HEK293 (cell line): ENCODE results near the gene LRP1B.

Source experiments
- BCL11A ChIP-seq: fragments of 450-650 bp; formaldehyde crosslinking; IDR thresholded peaks from 2 replicates; pipeline ENCODE4 v1.5.1; 2016; ENCODE audit warnings: low read depth, missing biosample characterization, missing genetic modification characterization
- GLI2 ChIP-seq: fragments of 450-650 bp; formaldehyde crosslinking; IDR thresholded peaks from 2 replicates; pipeline ENCODE4; 2017; ENCODE audit warnings: missing biosample characterization, missing genetic modification characterization, low read depth, borderline replicate concordance
- HOXC10 ChIP-seq: sonication (generic); formaldehyde crosslinking; IDR thresholded peaks from 2 replicates; pipeline ENCODE4 v1.8.1; 2023; ENCODE audit warnings: mild to moderate bottlenecking, missing genetic modification reagents
- KLF8 ChIP-seq: fragments of 450-650 bp; formaldehyde crosslinking; IDR thresholded peaks from 2 replicates; pipeline ENCODE4 v1.5.1; 2016; ENCODE audit warnings: missing biosample characterization, missing genetic modification characterization
- PRDM1 ChIP-seq: fragments of 450-650 bp; formaldehyde crosslinking; IDR thresholded peaks from 2 replicates; pipeline ENCODE4; 2016; ENCODE audit warnings: missing biosample characterization, missing genetic modification characterization
- YY1 ChIP-seq: fragments of 450-650 bp; formaldehyde crosslinking; IDR thresholded peaks from 2 replicates; pipeline ENCODE4 v1.5.1; 2018; ENCODE audit warnings: missing biosample characterization, missing genetic modification characterization
- ZNF138 ChIP-seq: fragments of 450-650 bp; formaldehyde crosslinking; IDR thresholded peaks from 2 replicates; pipeline ENCODE4 v1.5.1; 2016; ENCODE audit warnings: missing biosample characterization, missing genetic modification characterization, borderline replicate concordance
- ZNF501 ChIP-seq: fragments of 450-650 bp; formaldehyde crosslinking; IDR thresholded peaks from 2 replicates; pipeline ENCODE4 v1.5.1; 2016; ENCODE audit warnings: missing biosample characterization, missing genetic modification characterization
- ZNF561 ChIP-seq: fragments of 450-650 bp; IDR thresholded peaks from 2 replicates; pipeline ENCODE4 v1.5.1; 2018; ENCODE audit warnings: missing biosample characterization, missing genetic modification characterization, borderline replicate concordance
- ZSCAN30 ChIP-seq: fragments of 450-650 bp; IDR thresholded peaks from 2 replicates; pipeline ENCODE4 v1.5.1; 2018; ENCODE audit warnings: missing biosample characterization, mild to moderate bottlenecking, missing genetic modification characterization, moderate library complexity
- ZXDB ChIP-seq: fragments of 450-650 bp; formaldehyde crosslinking; IDR thresholded peaks from 2 replicates; pipeline ENCODE4 v1.5.1; 2016; ENCODE audit warnings: missing biosample characterization, missing genetic modification characterization
- TF ChIP-seq, protein P1 (sequence below): fragments of 450-650 bp; formaldehyde crosslinking; IDR thresholded peaks from 2 replicates; pipeline ENCODE4 v1.5.1; 2016; ENCODE audit warnings: missing biosample characterization, missing genetic modification characterization

DNA sequence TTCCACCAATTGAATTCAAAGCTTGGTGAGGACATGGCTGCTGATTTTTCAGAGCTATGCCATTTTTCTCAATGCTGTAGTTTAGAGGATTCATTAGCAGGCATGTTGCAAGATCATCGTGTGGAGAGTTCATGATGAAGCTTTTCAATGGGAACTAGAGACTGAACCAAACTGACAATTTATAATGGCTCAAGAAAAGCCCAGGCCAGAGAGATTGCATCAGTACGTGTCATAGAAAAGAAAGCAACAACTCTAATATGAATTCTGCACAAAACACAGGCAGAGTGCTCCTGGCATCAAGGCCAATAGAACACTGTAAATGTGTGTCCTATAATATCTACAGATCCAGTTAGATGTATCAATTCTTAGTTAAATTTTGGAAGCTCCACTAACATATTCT, 477.6 kb downstream of the LRP1B start:
- TF ChIP-seq, protein P1, sequence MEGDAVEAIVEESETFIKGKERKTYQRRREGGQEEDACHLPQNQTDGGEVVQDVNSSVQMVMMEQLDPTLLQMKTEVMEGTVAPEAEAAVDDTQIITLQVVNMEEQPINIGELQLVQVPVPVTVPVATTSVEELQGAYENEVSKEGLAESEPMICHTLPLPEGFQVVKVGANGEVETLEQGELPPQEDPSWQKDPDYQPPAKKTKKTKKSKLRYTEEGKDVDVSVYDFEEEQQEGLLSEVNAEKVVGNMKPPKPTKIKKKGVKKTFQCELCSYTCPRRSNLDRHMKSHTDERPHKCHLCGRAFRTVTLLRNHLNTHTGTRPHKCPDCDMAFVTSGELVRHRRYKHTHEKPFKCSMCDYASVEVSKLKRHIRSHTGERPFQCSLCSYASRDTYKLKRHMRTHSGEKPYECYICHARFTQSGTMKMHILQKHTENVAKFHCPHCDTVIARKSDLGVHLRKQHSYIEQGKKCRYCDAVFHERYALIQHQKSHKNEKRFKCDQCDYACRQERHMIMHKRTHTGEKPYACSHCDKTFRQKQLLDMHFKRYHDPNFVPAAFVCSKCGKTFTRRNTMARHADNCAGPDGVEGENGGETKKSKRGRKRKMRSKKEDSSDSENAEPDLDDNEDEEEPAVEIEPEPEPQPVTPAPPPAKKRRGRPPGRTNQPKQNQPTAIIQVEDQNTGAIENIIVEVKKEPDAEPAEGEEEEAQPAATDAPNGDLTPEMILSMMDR (tag by site-specific recombination), result no peak
- TF ChIP-seq YY1 (tag by site-specific recombination) (no peak), GLI2 (tag by site-specific recombination) (no peak), ZNF138 (tag by site-specific recombination) (no peak), ZSCAN30 (tag by site-specific recombination) (no peak), ZNF561 (no peak), KLF8 (tag by site-specific recombination) (no peak), ZNF501 (tag by site-specific recombination) (no peak), HOXC10 (CRISPR knock-in tag) (no peak), BCL11A (tag by site-specific recombination) (no peak), ZXDB (tag by site-specific recombination) (no peak), PRDM1 (tag by site-specific recombination) (no peak)
